ENCODE measurements around the gene DNAH7. TPM values are rescaled to one million over a fixed set of nuclear protein-coding genes. Genes with fewer than 3 reads are reported as not detected.
A peak's percentile ranks its signal among the peaks of the same experiment; 100 is the strongest.

The DNAH7 gene
- total RNA-seq, 1 donor from 2014 or later, result 0.80 TPM

GRCh38 chr2:195815083-195815482, 253.6 kb downstream of the DNAH7 start:
- no peak for DNase-seq (ENCODE audit: low read depth)

- DNase-seq (ENCODE audit: low read depth), result peak; percentile 6
Observed at GRCh38 chr2:195813421-195813820, 255.2 kb downstream of the DNAH7 start.

GRCh38 chr2:195810340-195811098, 258.1 kb downstream of the DNAH7 start:
- no peak for DNase-seq (ENCODE audit: low read depth)

- no peak for DNase-seq (ENCODE audit: low read depth)
Observed at GRCh38 chr2:195808189-195808588, 260.4 kb downstream of the DNAH7 start.

- no peak for DNase-seq (ENCODE audit: low read depth)
Observed at GRCh38 chr2:195805283-195805976, 263.2 kb downstream of the DNAH7 start.

- DNase-seq (ENCODE audit: low read depth), result no peak
Observed at GRCh38 chr2:195795879-195796278, 272.8 kb downstream of the DNAH7 start.

GRCh38 chr2:195793881-195794280, 274.8 kb downstream of the DNAH7 start:
- no peak for DNase-seq (ENCODE audit: low read depth)

- no peak for DNase-seq (ENCODE audit: low read depth)
Observed at GRCh38 chr2:195782156-195782555, 286.5 kb downstream of the DNAH7 start.

- DNase-seq (ENCODE audit: low read depth), result no peak
Observed at GRCh38 chr2:195779491-195779890, 289.1 kb downstream of the DNAH7 start.

- DNase-seq (ENCODE audit: low read depth), result no peak
Observed at GRCh38 chr2:195769975-195770374, 298.7 kb downstream of the DNAH7 start.

- no peak for DNase-seq (ENCODE audit: low read depth)
Observed at GRCh38 chr2:195768431-195768830, 300.2 kb downstream of the DNAH7 start.

GRCh38 chr2:195766691-195767090, 301.9 kb downstream of the DNAH7 start:
- no peak for DNase-seq (ENCODE audit: low read depth)

- DNase-seq (ENCODE audit: low read depth), result no peak
Observed at GRCh38 chr2:195763866-195764265, 304.8 kb downstream of the DNAH7 start.

GRCh38 chr2:195759877-195760276, 308.8 kb downstream of the DNAH7 start:
- no peak for DNase-seq (ENCODE audit: low read depth)

- DNase-seq (ENCODE audit: low read depth), result no peak
Observed at GRCh38 chr2:195758846-195759245, 309.8 kb downstream of the DNAH7 start.

- DNase-seq (ENCODE audit: low read depth), result no peak
Observed at GRCh38 chr2:195756218-195756942, 312.3 kb downstream of the DNAH7 start.

GRCh38 chr2:195741191-195741590, 327.4 kb downstream of the DNAH7 start:
- no peak for DNase-seq (ENCODE audit: low read depth)

GRCh38 chr2:195737511-195738325, 330.9 kb downstream of the DNAH7 start:
- no peak for DNase-seq (ENCODE audit: low read depth)

GRCh38 chr2:195735347-195735746, 333.3 kb downstream of the DNAH7 start:
- no peak for DNase-seq (ENCODE audit: low read depth)

- no peak for DNase-seq (ENCODE audit: low read depth)
Observed at GRCh38 chr2:195734931-195735330, 333.7 kb downstream of the DNAH7 start.

GRCh38 chr2:195734395-195734794, 334.2 kb downstream of the DNAH7 start:
- DNase-seq (ENCODE audit: low read depth), result no peak
